ENCODE results near the gene RELCH.

GRCh38 chr18:62258616-62259015 lies 71.6 kb downstream of the RELCH start:
- TF ChIP-seq, protein P1, sequence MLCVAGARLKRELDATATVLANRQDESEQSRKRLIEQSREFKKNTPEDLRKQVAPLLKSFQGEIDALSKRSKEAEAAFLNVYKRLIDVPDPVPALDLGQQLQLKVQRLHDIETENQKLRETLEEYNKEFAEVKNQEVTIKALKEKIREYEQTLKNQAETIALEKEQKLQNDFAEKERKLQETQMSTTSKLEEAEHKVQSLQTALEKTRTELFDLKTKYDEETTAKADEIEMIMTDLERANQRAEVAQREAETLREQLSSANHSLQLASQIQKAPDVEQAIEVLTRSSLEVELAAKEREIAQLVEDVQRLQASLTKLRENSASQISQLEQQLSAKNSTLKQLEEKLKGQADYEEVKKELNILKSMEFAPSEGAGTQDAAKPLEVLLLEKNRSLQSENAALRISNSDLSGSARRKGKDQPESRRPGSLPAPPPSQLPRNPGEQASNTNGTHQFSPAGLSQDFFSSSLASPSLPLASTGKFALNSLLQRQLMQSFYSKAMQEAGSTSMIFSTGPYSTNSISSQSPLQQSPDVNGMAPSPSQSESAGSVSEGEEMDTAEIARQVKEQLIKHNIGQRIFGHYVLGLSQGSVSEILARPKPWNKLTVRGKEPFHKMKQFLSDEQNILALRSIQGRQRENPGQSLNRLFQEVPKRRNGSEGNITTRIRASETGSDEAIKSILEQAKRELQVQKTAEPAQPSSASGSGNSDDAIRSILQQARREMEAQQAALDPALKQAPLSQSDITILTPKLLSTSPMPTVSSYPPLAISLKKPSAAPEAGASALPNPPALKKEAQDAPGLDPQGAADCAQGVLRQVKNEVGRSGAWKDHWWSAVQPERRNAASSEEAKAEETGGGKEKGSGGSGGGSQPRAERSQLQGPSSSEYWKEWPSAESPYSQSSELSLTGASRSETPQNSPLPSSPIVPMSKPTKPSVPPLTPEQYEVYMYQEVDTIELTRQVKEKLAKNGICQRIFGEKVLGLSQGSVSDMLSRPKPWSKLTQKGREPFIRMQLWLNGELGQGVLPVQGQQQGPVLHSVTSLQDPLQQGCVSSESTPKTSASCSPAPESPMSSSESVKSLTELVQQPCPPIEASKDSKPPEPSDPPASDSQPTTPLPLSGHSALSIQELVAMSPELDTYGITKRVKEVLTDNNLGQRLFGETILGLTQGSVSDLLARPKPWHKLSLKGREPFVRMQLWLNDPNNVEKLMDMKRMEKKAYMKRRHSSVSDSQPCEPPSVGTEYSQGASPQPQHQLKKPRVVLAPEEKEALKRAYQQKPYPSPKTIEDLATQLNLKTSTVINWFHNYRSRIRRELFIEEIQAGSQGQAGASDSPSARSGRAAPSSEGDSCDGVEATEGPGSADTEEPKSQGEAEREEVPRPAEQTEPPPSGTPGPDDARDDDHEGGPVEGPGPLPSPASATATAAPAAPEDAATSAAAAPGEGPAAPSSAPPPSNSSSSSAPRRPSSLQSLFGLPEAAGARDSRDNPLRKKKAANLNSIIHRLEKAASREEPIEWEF (IDR thresholded peaks at IDR 0.05; ENCODE audit: insufficient replicate concordance, low read depth, low read length) = no peak
- no peak for TF ChIP-seq HDGF (IDR thresholded peaks at IDR 0.05)
- no peak for TF ChIP-seq KDM1A (IDR thresholded peaks at IDR 0.05; ENCODE audit: borderline replicate concordance)
- TF ChIP-seq TARDBP (IDR thresholded peaks at IDR 0.05; ENCODE audit: borderline replicate concordance) = no peak
- no peak for TF ChIP-seq CTCF (IDR thresholded peaks at IDR 0.05 in 2 of 3, conservative IDR thresholded peaks at IDR 0.05 in 1 of 3; ENCODE audit: control insufficient read depth in 2 of 3, extremely low read depth in 1 of 3, insufficient read depth in 1 of 3, low read depth in 3 of 3, low read length in 3 of 3)
- no peak for TF ChIP-seq FOXM1 (IDR thresholded peaks at IDR 0.05; ENCODE audit: low read depth, low read length)
- TF ChIP-seq ZBTB40 (IDR thresholded peaks at IDR 0.05; ENCODE audit: borderline replicate concordance) = no peak
- no peak for TF ChIP-seq TCF12 (IDR thresholded peaks at IDR 0.05; ENCODE audit: low read depth, low read length)
- TF ChIP-seq CHD2 (IDR thresholded peaks at IDR 0.05; ENCODE audit: borderline replicate concordance, low read depth, low read length) = no peak
- TF ChIP-seq ZZZ3 (IDR thresholded peaks at IDR 0.05; ENCODE audit: control insufficient read depth, insufficient read length, low read depth) = no peak
- TF ChIP-seq, protein P2, sequence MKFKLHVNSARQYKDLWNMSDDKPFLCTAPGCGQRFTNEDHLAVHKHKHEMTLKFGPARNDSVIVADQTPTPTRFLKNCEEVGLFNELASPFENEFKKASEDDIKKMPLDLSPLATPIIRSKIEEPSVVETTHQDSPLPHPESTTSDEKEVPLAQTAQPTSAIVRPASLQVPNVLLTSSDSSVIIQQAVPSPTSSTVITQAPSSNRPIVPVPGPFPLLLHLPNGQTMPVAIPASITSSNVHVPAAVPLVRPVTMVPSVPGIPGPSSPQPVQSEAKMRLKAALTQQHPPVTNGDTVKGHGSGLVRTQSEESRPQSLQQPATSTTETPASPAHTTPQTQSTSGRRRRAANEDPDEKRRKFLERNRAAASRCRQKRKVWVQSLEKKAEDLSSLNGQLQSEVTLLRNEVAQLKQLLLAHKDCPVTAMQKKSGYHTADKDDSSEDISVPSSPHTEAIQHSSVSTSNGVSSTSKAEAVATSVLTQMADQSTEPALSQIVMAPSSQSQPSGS (IDR thresholded peaks at IDR 0.05; ENCODE audit: low read length) = no peak
- TF ChIP-seq SPI1 (IDR thresholded peaks at IDR 0.05; ENCODE audit: borderline replicate concordance, insufficient read depth, low read depth, low read length) = no peak
- TF ChIP-seq SIN3A (IDR thresholded peaks at IDR 0.05; ENCODE audit: low read depth, low read length) = no peak
- no peak for TF ChIP-seq ZBTB11 (CRISPR knock-in tag; IDR thresholded peaks at IDR 0.05)
